Subcutaneous adipose tissue (tissue), 4 donors: Measurements from ENCODE around the gene RILPL2. TPM values are rescaled to one million over a fixed set of nuclear protein-coding genes. Genes with fewer than 3 reads are reported as not detected.

Experiments
- total RNA-seq, 4 donors: library from RNA; depleted of rRNA; stranded (reverse); fragments of >200 nt; gene quantifications; one replicate each; pipeline ENCODE4 v1.1.0, GENCODE V29; 2016
- TF ChIP-seq, protein P1 (sequence below): fragments of 450-650 bp; IDR thresholded peaks from one replicate; pipeline ENCODE4 v1.5.1; 2016; ENCODE audit warnings: low read depth, mild to moderate bottlenecking, control low read depth, antibody characterized with exemption, moderate library complexity

Gene RILPL2, protein sequence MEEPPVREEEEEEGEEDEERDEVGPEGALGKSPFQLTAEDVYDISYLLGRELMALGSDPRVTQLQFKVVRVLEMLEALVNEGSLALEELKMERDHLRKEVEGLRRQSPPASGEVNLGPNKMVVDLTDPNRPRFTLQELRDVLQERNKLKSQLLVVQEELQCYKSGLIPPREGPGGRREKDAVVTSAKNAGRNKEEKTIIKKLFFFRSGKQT
- 10 to 100 TPM in 1 of 4 donors, 1 to 10 TPM in 3; 6.7 to 11.7 (median 9.6) TPM for total RNA-seq

DNA sequence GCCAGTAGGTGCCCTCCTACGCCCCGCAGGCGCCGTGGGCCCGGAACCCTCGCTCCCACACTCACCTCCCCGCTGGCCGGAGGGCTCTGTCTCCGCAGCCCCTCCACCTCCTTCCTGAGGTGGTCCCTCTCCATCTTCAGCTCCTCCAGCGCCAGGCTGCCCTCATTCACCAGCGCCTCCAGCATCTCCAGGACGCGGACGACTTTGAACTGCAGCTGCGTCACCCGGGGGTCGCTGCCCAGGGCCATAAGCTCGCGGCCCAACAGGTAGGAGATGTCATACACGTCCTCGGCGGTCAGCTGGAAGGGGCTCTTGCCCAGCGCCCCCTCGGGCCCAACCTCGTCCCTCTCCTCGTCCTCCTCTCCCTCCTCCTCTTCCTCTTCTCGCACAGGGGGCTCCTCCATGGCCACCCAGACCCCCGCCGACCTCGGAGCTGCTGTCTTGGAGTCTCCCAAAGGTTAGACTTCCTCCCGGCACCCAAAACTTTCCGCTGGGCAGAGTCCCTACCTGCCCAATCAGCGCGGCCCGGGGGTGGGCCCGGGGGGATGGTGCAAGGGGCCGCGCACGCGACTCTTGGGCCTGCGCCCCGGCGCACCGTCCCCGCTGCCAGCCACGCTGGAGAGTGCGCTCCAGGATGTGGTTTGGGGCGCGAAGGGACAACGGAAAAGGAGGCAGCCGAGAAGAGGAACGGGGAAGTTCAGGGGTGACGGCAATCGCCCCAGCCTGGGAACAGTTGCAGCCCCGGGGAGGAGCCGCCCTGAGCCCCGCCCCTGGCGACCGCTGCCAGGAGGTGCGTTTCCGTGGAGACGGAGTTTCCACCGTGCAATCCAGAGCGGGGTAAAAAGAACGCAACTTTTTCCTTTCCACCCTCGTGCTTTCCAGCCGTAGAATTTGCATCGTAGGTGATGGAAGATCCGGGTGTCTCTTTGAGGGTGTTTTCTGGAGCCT, at the start of gene RILPL2:
TSS of gene RILPL2 (minus strand) at position 668 of the 948 bp plus-strand sequence. CDS start at position 404, 264 bp downstream.
- TF ChIP-seq, protein P1, sequence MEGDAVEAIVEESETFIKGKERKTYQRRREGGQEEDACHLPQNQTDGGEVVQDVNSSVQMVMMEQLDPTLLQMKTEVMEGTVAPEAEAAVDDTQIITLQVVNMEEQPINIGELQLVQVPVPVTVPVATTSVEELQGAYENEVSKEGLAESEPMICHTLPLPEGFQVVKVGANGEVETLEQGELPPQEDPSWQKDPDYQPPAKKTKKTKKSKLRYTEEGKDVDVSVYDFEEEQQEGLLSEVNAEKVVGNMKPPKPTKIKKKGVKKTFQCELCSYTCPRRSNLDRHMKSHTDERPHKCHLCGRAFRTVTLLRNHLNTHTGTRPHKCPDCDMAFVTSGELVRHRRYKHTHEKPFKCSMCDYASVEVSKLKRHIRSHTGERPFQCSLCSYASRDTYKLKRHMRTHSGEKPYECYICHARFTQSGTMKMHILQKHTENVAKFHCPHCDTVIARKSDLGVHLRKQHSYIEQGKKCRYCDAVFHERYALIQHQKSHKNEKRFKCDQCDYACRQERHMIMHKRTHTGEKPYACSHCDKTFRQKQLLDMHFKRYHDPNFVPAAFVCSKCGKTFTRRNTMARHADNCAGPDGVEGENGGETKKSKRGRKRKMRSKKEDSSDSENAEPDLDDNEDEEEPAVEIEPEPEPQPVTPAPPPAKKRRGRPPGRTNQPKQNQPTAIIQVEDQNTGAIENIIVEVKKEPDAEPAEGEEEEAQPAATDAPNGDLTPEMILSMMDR = no peak

DNA sequence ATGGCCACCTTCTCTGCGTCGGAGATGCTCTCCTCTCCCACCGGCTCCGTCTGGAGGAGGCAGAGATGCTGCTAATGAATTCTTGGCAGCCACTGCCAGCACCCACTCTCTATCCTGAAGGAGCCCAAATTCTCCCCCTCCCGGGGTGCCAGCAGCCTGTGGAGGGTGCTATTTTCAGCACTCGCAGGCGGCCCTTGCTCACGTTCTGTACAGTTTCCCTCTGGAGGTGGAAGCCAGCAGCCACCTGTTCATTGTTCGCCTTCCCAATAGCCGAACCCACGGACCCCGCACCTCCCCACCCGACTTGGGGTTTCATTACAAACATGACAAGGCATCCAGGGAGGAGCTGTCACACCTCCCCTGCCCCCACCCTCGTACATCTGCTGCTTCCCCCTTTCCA, 49.3 kb upstream of the RILPL2 start:
- TF ChIP-seq, protein P1 = no peak

DNA sequence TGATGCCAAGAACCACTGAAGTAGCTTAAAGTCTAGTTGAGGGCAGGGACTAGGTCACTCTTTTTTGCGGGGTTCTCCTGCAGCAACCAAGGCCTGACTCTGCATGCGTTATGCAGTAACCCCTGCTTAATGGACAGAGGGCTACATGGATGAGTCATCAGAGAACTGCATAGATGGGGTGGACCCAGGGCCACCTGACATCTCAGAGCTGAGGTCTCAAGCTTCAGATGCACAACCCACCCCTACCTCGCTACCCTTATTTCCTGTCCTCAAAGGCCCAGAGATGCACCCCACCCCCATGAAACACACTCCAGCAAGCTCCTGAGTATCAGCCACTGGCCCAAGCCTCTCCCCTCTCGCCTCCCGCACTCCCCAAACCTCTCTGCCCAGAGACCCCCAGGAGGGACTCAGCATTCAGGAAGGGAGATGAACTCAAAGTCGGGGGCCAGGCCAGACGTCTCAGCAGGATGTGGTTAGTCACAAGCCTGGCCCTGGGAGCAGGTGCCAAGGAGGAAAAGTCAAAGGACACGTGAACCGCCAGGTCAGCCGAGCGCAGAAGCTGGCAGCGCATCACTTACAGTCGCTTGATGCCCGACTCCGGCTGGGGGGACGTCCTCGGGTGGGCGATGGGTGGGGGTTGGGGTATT, 47.2 kb upstream of the RILPL2 start:
- TF ChIP-seq, protein P1 = no peak

DNA sequence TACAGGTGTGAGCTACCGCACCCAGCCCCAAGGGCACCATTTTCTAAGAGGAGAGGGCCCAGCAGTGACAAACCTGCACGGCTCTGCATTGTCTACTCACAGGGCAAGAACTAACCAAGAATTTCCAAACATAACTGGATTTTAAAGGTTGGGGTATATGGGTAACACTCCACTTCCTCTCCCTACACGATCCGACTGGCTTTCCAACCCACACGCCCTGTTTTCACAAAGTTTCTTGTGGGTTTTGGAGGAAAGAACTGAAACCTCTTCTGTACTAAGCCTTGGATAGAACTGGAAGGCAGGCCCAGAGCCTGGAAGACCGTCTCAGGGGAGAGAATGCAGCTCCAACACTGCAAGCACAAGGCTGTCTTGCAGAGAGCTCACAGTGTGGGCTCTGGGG, 46.4 kb upstream of the RILPL2 start:
- TF ChIP-seq, protein P1 = no peak

DNA sequence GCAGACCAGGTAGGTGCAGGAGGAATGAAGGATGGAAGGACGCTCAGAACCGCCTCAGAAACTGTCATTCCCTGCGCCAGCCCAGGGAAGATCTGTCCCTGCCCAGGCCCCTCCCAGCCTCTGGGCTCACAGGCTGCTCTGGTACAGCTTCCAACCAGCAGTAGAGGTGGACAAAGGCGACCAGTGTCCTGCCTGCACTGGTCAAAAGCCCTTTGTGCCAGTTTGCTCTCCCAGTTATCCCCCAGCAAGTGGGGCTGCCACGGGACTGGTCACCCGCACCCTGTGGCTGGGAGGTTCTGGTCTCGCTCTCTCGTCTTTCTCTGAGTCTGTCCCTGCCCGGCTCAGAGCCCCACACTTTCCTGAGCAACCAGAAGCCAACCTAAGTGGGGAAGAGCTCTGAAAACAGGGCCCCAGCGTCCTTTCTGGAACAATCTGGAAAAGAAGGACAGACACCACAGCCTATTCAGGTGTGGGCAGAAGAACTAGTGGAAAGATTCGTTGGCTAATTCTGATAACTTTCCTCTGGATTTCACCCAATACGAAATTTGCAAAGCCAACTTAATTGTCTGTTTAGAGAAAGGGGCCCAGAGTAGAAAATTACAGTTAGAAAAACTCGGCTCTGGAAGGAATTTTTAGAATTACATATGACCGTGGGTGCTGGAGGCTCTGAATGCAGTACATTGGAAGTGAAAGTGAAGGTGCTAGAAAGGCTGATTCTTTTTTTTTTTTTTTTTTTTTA, 43.1 kb upstream of the RILPL2 start:
- TF ChIP-seq, protein P1 = no peak

DNA sequence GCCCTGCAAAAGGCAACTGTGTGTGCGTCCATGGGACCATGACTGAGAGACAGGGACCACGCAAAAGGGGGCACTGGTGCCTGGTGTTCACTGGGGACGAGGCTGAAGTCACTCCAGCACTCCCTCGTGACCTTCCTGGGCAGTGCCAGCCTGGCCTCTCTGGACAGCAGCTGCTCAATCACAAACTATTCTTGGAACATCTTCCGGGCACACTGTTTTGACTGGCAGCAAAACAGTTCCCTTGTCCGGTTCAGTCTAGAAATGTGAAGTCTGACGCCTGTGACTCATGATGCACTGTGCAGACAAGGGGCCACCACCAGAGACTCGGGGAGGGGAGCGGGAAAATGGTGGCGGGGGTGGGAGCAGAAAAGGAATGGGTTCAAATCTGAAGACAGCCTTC, 42.3 kb upstream of the RILPL2 start:
- TF ChIP-seq, protein P1 = no peak
